Measurements from ENCODE around the gene SPOP.

DNA sequence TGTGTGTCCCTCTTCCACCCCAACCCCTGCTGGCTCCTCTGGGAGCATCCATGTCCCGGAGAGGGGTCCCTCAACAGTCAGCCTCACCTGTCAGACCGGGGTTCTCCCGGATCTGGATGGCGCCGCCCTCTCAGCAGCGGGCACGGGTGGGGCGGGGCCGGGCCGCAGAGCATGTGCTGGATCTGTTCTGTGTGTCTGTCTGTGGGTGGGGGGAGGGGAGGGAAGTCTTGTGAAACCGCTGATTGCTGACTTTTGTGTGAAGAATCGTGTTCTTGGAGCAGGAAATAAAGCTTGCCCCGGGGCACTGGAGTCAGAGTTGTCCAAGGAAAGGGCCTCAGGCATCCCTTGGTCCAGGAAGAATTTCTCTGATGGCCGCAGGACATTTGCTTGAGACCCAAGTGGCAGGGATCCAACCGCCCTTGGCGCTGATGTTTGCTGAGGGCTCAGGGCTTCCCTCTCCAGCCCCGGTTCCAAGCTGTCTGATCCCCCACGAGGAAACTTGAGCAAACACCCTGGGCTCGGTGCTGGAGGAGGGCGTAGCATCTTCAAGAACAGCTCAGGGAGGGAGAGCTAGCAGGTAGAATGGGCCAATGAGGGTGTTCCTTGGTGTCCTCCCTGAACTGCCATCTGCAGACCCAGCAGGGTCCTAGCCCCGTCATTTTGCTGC lies 97.7 kb downstream of the SPOP start:
- TF ChIP-seq, protein P1, sequence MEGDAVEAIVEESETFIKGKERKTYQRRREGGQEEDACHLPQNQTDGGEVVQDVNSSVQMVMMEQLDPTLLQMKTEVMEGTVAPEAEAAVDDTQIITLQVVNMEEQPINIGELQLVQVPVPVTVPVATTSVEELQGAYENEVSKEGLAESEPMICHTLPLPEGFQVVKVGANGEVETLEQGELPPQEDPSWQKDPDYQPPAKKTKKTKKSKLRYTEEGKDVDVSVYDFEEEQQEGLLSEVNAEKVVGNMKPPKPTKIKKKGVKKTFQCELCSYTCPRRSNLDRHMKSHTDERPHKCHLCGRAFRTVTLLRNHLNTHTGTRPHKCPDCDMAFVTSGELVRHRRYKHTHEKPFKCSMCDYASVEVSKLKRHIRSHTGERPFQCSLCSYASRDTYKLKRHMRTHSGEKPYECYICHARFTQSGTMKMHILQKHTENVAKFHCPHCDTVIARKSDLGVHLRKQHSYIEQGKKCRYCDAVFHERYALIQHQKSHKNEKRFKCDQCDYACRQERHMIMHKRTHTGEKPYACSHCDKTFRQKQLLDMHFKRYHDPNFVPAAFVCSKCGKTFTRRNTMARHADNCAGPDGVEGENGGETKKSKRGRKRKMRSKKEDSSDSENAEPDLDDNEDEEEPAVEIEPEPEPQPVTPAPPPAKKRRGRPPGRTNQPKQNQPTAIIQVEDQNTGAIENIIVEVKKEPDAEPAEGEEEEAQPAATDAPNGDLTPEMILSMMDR (conservative IDR thresholded peaks at IDR 0.05 in 1 of 2, IDR thresholded peaks at IDR 0.05 in 1 of 2; ENCODE audit: extremely low read depth in 1 of 2, insufficient read depth in 1 of 2, low read depth in 1 of 2, low read length in 2 of 2): no peak
- no peak for TF ChIP-seq EZH2 (IDR thresholded peaks at IDR 0.05; ENCODE audit: borderline replicate concordance, low read length)

Measured in mammary epithelial cell (primary cell).